ENCODE measurements around the gene CRACDL. TPM values are rescaled to one million over a fixed set of nuclear protein-coding genes. Genes with fewer than 3 reads are reported as not detected.

Gene CRACDL
- total RNA-seq, 5 donors from 2014 or later (not counting 1 experiment from before 2014, with no cell fraction given), result 0.23 to 2.0 (median 1.7) TPM

DNA sequence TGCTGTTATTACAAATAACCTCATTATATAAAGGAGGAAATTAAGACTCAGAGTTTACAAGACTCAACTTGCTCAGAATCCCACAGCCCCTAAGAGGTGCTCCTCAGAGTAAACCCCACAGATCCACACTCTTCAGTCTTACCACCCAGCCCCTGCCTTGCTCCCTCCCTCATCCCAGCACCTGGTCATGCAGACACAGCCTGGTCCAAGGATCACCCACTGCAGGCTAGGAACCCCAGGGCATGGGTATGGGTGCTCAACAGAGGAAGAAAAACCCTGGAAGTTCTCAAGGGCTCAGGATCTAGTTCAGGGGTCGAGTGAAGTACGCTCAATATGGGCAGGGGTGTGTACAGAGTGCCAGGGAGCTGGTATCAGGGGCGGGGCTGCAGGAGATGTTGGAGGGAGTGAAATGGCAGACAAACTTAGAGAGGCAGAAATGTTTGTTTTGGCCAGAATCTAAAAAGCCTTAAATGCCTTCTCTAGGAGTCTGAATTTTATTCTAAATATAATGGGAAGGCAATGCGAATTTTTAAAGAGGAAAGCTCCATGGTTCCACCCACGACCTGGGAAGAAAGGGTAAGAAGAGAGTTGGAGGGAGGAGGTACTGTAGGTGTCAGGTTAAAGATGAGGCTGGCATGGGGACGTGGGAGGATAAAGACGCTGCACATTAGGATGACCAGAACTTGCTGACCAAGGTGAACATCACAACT is 126.0 kb downstream of the CRACDL start:
- Mint-ChIP-seq H3K4me1 (peaks cover 10 to 21% (median 18%) of the 10 kb centered on the region in 3 donors), H3K9me3 (no peaks in the 10 kb centered on the region), H3K4me3 (no peak overlapping the region), H3K36me3 (no peaks in the 10 kb centered on the region), H3K27me3 (peaks cover 0 to 4% of the 10 kb centered on the region in 2 donors), H3K27ac (no peak overlapping the region)
- DNase-seq, result no peak
- CTCF ChIA-PET, result interaction anchor here in 1 of 2 donors (0.6 kb wide), 1 partner anchor 17 kb away, joined by 3 read pairs; no protein-coding TSS in a partner anchor
- Histone ChIP-seq H3K27me3 (replicated peaks in 1 of 2; ENCODE audit: control insufficient read depth in 2 of 2, extremely low read depth in 1 of 2, insufficient read depth in 2 of 2, low read length in 1 of 2) (peaks cover 0 to 3% of the 10 kb centered on the region in 2 experiments), H3K4me3 (ENCODE audit: control insufficient read depth in 1 of 2, extremely low read depth in 1 of 2, low read length in 1 of 2) (no peak overlapping the region), H3K4me1 (ENCODE audit: control insufficient read depth in 1 of 2, extremely low read depth in 1 of 2, insufficient read depth in 2 of 2, low read length in 2 of 2) (peaks cover under 1 to 11% of the 10 kb centered on the region in 2 experiments), H3K36me3 (ENCODE audit: control insufficient read depth in 2 of 2, extremely low read depth in 1 of 2, insufficient read depth in 1 of 2, low read length in 1 of 2) (no peaks in the 10 kb centered on the region), H3K27ac (ENCODE audit: low read length) (no peak overlapping the region), H3K9me3 (no peaks in the 10 kb centered on the region)
- WGBS (ENCODE audit: insufficient coverage), result 93% methylated on average over 5 of the region's 7 CpGs
- POLR2A ChIA-PET, result no interaction called here
- ATAC-seq (replicated peaks in 1 of 4), result no peak

GRCh38 chr2:98809116-98809515 is 126.9 kb downstream of the CRACDL start:
- no peaks in the 10 kb centered on the region for H3K9me3 ChIP-seq
- 92% methylated on average over 1 of the region's 4 CpGs for WGBS (ENCODE audit: insufficient coverage)
- no peak overlapping the region for H3K4me3 Mint-ChIP-seq
- H3K27ac ChIP-seq (ENCODE audit: low read length), result no peak overlapping the region
- peaks cover 10 to 25% (median 16%) of the 10 kb centered on the region in 3 donors for H3K4me1 Mint-ChIP-seq
- peaks cover 2 to 11% of the 10 kb centered on the region in 2 experiments for H3K4me1 ChIP-seq (ENCODE audit: control insufficient read depth in 1 of 2, extremely low read depth in 1 of 2, insufficient read depth in 2 of 2, low read length in 2 of 2)
- ATAC-seq (replicated peaks in 1 of 4) (no peak), DNase-seq (no peak)
- H3K4me3 ChIP-seq (ENCODE audit: control insufficient read depth in 1 of 2, extremely low read depth in 1 of 2, low read length in 1 of 2), result no peak overlapping the region
- H3K27ac Mint-ChIP-seq, result no peak overlapping the region
- ChIA-PET POLR2A (no interaction called here), CTCF (interaction anchor here in 1 of 2 donors (0.6 kb wide), 1 partner anchor 16 kb away, joined by 3 read pairs; no protein-coding TSS in a partner anchor)
- H3K9me3 Mint-ChIP-seq, result no peaks in the 10 kb centered on the region
- H3K36me3 Mint-ChIP-seq, result no peaks in the 10 kb centered on the region
- no peaks in the 10 kb centered on the region for H3K36me3 ChIP-seq (ENCODE audit: control insufficient read depth in 2 of 2, extremely low read depth in 1 of 2, insufficient read depth in 1 of 2, low read length in 1 of 2)
- peaks cover 0 to 3% of the 10 kb centered on the region in 2 experiments for H3K27me3 ChIP-seq (replicated peaks in 1 of 2; ENCODE audit: control insufficient read depth in 2 of 2, extremely low read depth in 1 of 2, insufficient read depth in 2 of 2, low read length in 1 of 2)
- H3K27me3 Mint-ChIP-seq, result peaks cover 0 to 2% of the 10 kb centered on the region in 2 donors

- DNase-seq (no peak), ATAC-seq (replicated peaks in 1 of 4) (no peak)
- H3K36me3 ChIP-seq (ENCODE audit: control insufficient read depth in 2 of 2, extremely low read depth in 1 of 2, insufficient read depth in 1 of 2, low read length in 1 of 2), result no peaks in the 10 kb centered on the region
- Mint-ChIP-seq H3K4me1 (peaks cover 10 to 25% (median 16%) of the 10 kb centered on the region in 3 donors), H3K27me3 (peaks cover 0 to 2% of the 10 kb centered on the region in 2 donors), H3K9me3 (no peaks in the 10 kb centered on the region), H3K4me3 (no peak overlapping the region), H3K36me3 (no peaks in the 10 kb centered on the region), H3K27ac (no peak overlapping the region)
- ChIA-PET CTCF (no interaction called here), POLR2A (interaction anchor here in 1 of 2 donors (0.6 kb wide), 1 partner anchor 155 kb away, joined by 3 read pairs; no protein-coding TSS in a partner anchor)
- peaks cover 0 to 3% of the 10 kb centered on the region in 2 experiments for H3K27me3 ChIP-seq (replicated peaks in 1 of 2; ENCODE audit: control insufficient read depth in 2 of 2, extremely low read depth in 1 of 2, insufficient read depth in 2 of 2, low read length in 1 of 2)
- 88% methylated on average over 3 of the region's 3 CpGs for WGBS (ENCODE audit: insufficient coverage)
- H3K9me3 ChIP-seq, result no peaks in the 10 kb centered on the region
- no peak overlapping the region for H3K4me3 ChIP-seq (ENCODE audit: control insufficient read depth in 1 of 2, extremely low read depth in 1 of 2, low read length in 1 of 2)
- H3K4me1 ChIP-seq (ENCODE audit: control insufficient read depth in 1 of 2, extremely low read depth in 1 of 2, insufficient read depth in 2 of 2, low read length in 2 of 2), result peaks cover 2 to 11% of the 10 kb centered on the region in 2 experiments
- H3K27ac ChIP-seq (ENCODE audit: low read length), result no peak overlapping the region
Observed at GRCh38 chr2:98808546-98808945, 127.5 kb downstream of the CRACDL start.

DNA sequence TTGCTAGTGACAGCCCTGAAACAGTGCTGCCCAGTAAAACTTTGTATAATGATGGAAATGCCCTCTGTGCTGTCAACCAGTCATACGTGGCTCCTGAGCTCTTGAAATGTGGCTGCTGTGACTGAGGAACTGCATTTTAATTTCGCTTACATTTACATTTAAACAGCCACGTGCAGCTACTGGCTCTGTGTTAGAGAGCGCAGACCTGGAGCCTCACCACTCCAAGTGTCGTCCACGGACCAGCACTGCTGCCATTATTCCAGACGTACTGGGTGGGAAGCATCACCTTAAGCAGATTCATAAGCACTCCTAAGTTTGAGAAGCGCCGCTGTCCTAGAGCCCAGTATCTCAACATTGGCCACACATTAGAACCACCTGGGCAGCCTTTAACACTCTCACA is 128.1 kb downstream of the CRACDL start:
- H3K36me3 Mint-ChIP-seq, result no peaks in the 10 kb centered on the region
- H3K27ac ChIP-seq (ENCODE audit: low read length), result no peak overlapping the region
- H3K9me3 Mint-ChIP-seq, result no peaks in the 10 kb centered on the region
- ChIA-PET POLR2A (interaction anchor here (0.5 to 0.6 kb wide), 2 partner anchors 24 to 155 kb away, joined by 3 to 4 read pairs; no protein-coding TSS in a partner anchor), CTCF (no interaction called here)
- H3K36me3 ChIP-seq (ENCODE audit: control insufficient read depth in 2 of 2, extremely low read depth in 1 of 2, insufficient read depth in 1 of 2, low read length in 1 of 2), result no peaks in the 10 kb centered on the region
- peaks cover 0 to 3% of the 10 kb centered on the region in 2 experiments for H3K27me3 ChIP-seq (replicated peaks in 1 of 2; ENCODE audit: control insufficient read depth in 2 of 2, extremely low read depth in 1 of 2, insufficient read depth in 2 of 2, low read length in 1 of 2)
- peaks cover 0 to 2% of the 10 kb centered on the region in 2 donors for H3K27me3 Mint-ChIP-seq
- H3K4me1 Mint-ChIP-seq, result peaks cover 10 to 25% (median 16%) of the 10 kb centered on the region in 3 donors
- H3K27ac Mint-ChIP-seq, result no peak overlapping the region
- ATAC-seq (replicated peaks in 1 of 4), result no peak
- WGBS (ENCODE audit: insufficient coverage), result 83% methylated on average over 9 of the region's 9 CpGs
- no peak overlapping the region for H3K4me3 ChIP-seq (ENCODE audit: control insufficient read depth in 1 of 2, extremely low read depth in 1 of 2, low read length in 1 of 2)
- DNase-seq, result no peak
- no peak overlapping the region for H3K4me3 Mint-ChIP-seq
- H3K4me1 ChIP-seq (ENCODE audit: control insufficient read depth in 1 of 2, extremely low read depth in 1 of 2, insufficient read depth in 2 of 2, low read length in 2 of 2), result peaks cover 2 to 11% of the 10 kb centered on the region in 2 experiments
- H3K9me3 ChIP-seq, result no peaks in the 10 kb centered on the region

DNA sequence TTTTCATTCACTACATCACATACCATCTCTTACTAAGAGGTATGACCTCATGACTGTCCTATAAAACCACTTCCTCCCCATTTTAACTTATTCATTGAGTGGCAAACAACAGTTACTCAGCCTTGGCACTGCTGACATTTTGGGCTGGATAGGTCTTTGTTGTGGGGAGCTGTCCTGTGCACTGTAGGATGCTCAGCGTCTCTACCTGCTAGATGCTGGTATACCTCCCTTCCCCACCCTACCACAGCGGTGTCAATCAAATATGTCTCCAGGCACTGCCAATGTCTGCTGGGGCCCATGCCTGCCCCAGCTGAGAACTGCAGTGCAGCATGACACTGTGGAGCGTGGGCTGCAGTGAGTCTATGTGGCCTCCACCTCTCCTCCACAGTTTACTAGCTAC is 128.8 kb downstream of the CRACDL start:
- DNase-seq (peak in 23 of 35 experiments; percentile 5 to 53 (median 15)), ATAC-seq (replicated peaks in 1 of 4) (peak; percentile 73 to 89 (median 87))
- no peaks in the 10 kb centered on the region for H3K9me3 ChIP-seq
- no peaks in the 10 kb centered on the region for H3K36me3 Mint-ChIP-seq
- peaks cover 10 to 25% (median 16%) of the 10 kb centered on the region in 3 donors for H3K4me1 Mint-ChIP-seq
- no peak overlapping the region for H3K4me3 ChIP-seq (ENCODE audit: control insufficient read depth in 1 of 2, extremely low read depth in 1 of 2, low read length in 1 of 2)
- ChIA-PET CTCF (interaction anchor here in 1 of 2 donors (0.6 kb wide), 1 partner anchor 76 kb away, joined by 5 read pairs; the partner anchor contains the start of gene MGAT4A), POLR2A (no interaction called here)
- peaks cover 0 to 3% of the 10 kb centered on the region in 2 experiments for H3K27me3 ChIP-seq (replicated peaks in 1 of 2; ENCODE audit: control insufficient read depth in 2 of 2, extremely low read depth in 1 of 2, insufficient read depth in 2 of 2, low read length in 1 of 2)
- no peaks in the 10 kb centered on the region for H3K9me3 Mint-ChIP-seq
- H3K27ac ChIP-seq (ENCODE audit: low read length), result no peak overlapping the region
- H3K4me1 ChIP-seq (ENCODE audit: control insufficient read depth in 1 of 2, extremely low read depth in 1 of 2, insufficient read depth in 2 of 2, low read length in 2 of 2), result peaks cover 2 to 11% of the 10 kb centered on the region in 2 experiments
- H3K27me3 Mint-ChIP-seq, result peaks cover 0 to 2% of the 10 kb centered on the region in 2 donors
- no peak overlapping the region for H3K4me3 Mint-ChIP-seq
- H3K27ac Mint-ChIP-seq, result peak overlapping the region in 1 of 2 donors; percentile 29
- no CpG with 5 or more reads among the region's 3 CpGs for WGBS (ENCODE audit: insufficient coverage)
- H3K36me3 ChIP-seq (ENCODE audit: control insufficient read depth in 2 of 2, extremely low read depth in 1 of 2, insufficient read depth in 1 of 2, low read length in 1 of 2), result no peaks in the 10 kb centered on the region

GRCh38 chr2:98806236-98806697 is 129.8 kb downstream of the CRACDL start:
- Histone ChIP-seq H3K4me3 (ENCODE audit: control insufficient read depth in 1 of 2, extremely low read depth in 1 of 2, low read length in 1 of 2) (no peak overlapping the region), H3K27me3 (replicated peaks in 1 of 2; ENCODE audit: control insufficient read depth in 2 of 2, extremely low read depth in 1 of 2, insufficient read depth in 2 of 2, low read length in 1 of 2) (peaks cover 0 to 3% of the 10 kb centered on the region in 2 experiments), H3K27ac (ENCODE audit: low read length) (no peak overlapping the region), H3K4me1 (ENCODE audit: control insufficient read depth in 1 of 2, extremely low read depth in 1 of 2, insufficient read depth in 2 of 2, low read length in 2 of 2) (peaks cover 2 to 11% of the 10 kb centered on the region in 2 experiments), H3K9me3 (no peaks in the 10 kb centered on the region), H3K36me3 (ENCODE audit: control insufficient read depth in 2 of 2, extremely low read depth in 1 of 2, insufficient read depth in 1 of 2, low read length in 1 of 2) (no peaks in the 10 kb centered on the region)
- POLR2A ChIA-PET, result interaction anchor here in 1 of 2 donors (0.7 kb wide), 1 partner anchor 1005 kb away, joined by 3 read pairs; no protein-coding TSS in a partner anchor
- DNase-seq, result no peak
- Mint-ChIP-seq H3K4me3 (no peak overlapping the region), H3K36me3 (no peaks in the 10 kb centered on the region), H3K9me3 (no peaks in the 10 kb centered on the region), H3K27ac (no peak overlapping the region), H3K27me3 (no peaks in the 10 kb centered on the region), H3K4me1 (peaks cover 15 to 25% (median 16%) of the 10 kb centered on the region in 3 donors)
- WGBS (ENCODE audit: insufficient coverage), result 58% methylated on average over 1 of the region's 7 CpGs
- ATAC-seq (replicated peaks in 1 of 4), result no peak
- CTCF ChIA-PET, result no interaction called here

All from T-cell (primary cell).